HG02763 (cell line): ENCODE measurements around the gene AUP1.
"Not testable (repeated sequence)": the region's sequence is repeated elsewhere in the genome, so short reads cannot be mapped to it uniquely, and the experiment has no call there.

Experiments
- ATAC-seq: cut with Tn5 transposase; IDR thresholded peaks from one replicate; pipeline ENCODE4 v1.9.1; 2021; ENCODE audit warnings: mild to moderate bottlenecking, moderate library complexity; ENCODE audit not compliant: unreplicated experiment

Gene AUP1

DNA sequence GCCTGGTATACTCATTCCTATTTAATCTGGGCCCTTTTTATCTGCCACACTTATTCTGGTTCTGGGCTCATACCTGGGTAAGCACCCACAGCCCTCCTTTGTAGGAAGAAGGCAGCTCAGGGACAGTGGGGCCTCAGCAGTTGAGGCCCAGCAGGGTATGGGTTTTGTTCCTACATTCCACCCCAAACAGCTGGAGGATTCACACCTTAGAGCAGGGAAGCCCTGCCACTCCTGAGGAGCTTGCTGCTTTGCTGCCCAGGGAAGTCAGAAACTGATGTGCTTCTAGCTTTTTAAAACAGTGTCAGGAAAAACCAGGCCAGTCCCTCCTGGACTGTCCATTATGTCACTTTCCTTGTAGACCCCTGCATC lies 28.9 kb downstream of the AUP1 start:
- no peak for ATAC-seq

DNA sequence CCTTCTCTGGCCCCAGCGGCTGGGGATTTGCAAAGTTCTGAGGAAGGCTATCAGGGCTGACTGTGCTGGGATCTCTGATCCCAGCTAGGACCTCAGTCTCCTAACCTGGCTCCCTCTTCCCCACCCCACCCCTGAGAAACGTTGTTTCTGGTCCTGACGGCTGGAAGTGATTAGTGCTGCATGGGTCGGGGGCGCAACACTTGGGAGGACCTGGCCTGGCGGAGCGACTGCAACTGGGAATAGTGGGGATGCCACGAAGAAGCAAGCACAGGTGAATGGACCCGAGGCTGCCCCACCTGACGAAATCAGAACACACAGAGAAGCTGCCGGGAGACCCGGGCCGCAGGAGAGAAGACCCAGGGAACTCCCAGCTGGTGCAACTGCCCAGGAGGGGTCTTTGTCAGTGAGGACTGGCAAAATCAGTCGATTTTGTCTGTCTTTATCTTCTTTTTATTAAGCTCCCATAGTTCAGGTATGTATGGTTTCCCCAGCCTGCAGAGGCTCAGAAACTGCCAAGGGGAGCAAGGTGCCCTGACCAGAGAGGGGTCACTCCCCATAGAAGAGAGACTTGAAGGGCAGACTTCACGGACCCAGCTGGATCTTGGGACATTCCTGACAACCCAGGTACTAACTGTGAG lies 29.4 kb downstream of the AUP1 start:
- ATAC-seq, result no peak

DNA sequence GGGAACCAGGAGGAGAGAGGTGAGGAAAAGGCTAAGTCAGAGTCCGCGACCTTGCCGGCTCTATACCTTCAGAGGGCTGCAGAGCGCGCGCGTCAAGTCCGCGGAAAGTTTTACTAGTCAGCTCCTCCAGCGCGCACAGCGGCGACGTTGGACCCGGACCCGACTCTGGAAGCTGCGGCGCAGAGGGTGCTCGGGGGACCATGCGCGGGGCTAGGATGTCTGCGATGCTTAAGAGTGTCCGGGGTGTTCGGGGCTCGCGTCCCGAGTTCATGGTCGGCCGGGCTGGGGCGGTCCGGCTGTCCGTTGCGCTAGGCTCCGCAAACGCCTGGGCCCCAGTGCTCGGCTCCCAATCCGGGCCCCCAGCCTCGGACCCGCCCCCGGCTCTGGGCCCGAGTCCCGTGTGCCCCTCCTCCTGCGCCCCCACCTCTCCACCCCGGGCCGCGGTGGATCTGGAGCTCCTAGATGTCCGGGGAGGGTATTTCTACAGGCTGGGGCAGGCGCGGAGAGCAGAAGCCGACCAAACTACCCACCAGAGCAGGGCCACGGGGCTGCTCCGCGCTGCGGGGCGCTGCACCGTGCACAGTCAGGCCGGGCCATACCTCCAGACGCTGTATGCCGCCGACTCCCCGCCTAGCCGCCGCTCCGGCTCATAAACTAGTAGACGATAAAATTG lies 30.1 kb downstream of the AUP1 start, which contains the start of gene LBX2:
TSS of gene LBX2 (minus strand) at position 337 of the 673 bp plus-strand sequence. CDS start at position 271, 66 bp downstream.
- ATAC-seq, result no peak

DNA sequence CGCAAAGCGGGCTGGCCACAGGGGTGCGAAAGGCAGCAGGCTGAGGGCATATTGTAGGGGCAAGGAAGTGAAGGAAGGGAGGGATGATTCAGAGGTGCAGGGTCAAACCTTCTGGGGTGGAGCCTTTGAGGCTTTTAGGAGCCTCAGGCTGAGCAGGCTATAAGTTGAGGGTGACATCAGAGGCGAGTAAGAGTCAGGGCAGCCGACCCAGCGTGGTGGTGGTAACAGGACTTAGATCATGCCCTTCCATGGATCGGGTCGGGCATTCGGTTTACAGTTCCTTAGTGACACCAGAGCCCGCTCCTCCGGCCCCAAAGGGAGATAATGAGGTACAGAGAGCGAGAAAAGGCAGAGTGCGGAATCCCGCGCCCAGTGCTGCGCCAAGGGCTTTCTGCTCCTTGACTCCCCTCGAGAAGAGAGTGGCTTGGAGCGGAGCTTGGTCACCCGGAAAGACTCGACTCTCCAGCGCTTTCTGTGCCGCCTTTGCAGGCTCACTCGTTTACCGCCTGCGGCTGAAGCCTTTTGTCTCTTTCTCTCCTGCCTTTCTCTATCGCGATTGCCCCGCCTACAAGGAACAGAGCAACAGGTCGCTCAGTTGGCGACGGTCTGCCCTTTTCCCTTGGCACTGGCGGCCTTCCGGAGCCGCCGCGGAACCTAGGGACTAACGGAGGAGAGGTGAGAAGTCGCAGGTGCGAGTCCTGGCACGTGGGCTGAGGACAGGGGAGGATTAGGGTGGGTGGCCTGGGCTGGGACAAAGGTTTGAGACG lies 30.8 kb downstream of the AUP1 start:
- ATAC-seq, result no peak

DNA sequence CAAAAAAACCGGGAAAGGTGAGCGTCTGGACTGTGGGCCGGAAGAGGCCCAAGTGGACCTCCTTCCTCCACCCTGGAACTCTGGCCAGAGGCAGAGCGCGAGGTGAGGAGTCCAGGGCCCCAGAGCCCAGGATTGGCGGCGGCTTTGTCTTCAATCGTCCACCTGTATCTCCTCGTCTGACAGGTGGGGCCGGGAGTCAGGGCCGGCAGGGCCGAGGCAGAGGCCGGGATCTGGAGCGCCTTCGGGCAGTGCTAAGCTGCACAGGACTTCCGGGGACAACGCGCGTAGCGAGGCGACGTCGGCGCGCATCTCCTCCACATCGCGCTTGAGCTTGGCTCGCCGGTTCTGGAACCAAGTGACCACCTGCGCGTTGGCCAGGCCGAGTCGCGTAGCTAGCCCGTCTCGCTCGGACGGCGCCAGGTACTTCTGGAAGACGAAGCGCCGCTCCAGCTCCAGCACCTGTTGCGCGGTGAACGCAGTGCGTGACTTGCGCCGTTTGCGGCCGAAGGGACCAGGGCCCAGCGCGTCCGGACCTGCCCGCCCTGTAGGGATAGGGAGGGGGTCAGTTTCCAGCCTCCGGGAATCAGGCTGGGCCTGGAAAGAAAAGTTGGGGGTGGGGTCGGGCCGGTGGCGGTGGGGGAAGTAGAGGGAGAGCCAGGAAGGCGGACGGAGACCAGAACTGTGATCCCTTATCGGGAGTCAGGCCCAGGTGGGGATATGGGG lies 31.6 kb downstream of the AUP1 start:
- no peak for ATAC-seq

DNA sequence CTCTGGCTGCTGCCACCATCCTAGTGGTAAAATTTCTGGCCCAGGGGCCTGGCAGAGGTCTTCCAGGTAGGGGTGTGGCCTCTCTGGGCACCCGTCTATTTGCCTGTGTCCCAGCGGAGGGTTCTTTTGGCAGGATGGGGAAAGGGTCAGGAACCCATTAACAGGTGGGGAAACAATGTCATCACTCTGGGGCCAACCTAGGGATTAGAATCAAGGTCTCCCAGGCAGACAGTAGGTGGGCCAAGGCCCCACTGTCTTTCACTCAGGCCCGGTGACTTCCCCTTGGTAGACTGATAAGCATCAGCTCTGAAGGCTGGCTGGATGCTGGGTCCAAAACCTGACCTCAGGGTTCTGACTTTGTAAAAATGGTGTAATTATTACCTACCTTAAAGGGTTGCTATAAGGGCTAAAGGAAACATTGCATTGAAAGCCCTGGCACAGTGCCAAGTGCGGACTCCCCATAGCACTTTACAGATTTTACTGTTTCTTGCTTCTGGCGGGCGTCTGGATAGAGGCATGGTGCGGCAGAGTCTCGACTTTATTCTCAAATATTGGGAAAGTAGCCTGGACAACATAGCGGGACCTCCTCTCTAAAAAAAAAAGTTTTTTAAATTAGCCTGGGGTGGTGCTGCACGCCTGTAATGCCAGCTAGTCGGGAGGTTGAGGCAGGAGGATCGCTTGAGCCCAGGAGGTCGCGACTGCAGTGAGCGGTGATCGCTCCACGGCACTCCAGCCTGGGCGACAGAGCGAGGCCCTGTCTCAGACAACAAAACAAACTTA lies 32.3 kb downstream of the AUP1 start:
- no peak for ATAC-seq

DNA sequence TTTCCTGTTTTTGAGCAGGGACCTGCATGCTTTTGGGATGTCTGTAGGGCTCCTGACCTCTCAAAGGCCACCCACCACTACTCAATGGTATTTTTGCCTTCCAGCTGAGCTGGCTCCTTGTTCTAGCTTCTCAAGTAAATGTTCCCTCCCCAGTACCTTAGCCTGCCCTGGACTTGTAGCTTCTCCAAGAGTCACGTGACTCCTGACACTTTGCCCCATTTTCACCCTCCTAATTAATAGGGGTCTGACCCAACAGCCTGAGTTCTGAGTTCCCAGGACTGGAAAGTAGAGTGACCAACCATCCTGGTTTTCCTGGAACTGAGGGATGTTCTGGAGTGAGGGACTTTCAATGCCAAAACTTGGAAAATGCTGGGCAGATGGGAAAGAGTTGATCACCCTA lies 34.1 kb downstream of the AUP1 start:
- no peak for ATAC-seq

DNA sequence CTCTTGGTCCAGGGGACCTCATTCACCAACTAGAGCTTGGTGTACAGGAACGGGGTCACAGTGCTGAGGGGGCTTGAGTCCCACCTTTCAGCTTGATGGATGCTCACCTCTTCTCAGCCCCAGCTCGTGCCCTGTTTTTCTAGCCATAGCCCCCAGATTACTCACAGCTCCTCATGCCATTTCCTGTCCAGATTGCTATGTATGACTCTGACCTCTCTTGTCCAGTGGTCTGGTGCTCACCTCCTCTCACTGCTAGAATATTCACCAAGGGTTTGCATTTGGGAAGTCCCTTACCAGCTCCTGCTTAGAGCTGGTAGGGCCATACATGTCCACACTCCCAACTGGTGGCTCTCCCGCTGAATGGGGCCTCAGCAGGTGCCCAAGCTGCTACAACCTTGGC lies 36.0 kb downstream of the AUP1 start:
- ATAC-seq, result no peak

DNA sequence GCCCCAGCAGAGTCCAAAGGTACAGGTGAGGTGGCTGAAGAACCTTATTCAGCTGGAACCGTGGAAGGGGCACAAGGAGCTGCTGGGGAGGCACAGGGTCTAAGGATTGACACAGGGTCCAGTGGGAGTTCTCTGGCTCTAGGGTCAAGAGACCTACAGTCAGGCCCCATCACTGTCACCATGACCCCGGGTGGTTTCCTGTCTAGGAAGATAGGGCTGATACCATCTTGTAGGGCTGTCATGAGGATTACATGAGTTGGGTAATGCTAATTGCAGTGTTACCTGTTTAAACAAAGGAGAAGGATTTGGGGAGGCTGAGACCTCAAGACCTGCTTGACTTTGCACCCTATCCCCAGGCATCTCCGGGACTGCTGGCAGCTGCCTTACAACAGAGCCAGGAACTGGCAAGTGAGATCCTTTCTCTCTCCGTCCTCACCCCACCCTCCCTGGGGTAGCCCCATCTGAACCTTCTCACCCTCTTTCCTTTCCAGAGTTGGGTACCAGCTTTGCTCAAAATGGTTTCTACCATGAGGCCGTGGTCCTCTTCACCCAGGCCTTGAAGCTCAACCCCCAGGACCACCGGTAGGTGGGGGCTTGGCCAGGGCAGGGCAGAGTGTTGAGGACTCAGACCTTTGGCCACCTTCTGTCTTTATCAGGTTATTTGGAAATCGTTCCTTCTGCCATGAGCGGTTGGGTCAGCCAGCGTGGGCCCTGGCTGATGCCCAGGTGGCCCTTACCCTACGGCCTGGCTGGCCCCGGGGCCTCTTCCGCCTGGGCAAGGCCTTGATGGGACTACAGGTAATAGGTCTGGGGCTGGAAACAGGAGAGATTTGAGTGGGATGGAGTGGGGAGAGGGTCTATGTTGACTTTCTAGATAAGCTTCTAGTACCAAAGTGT lies 37.6 kb downstream of the AUP1 start:
- ATAC-seq, result no peak

DNA sequence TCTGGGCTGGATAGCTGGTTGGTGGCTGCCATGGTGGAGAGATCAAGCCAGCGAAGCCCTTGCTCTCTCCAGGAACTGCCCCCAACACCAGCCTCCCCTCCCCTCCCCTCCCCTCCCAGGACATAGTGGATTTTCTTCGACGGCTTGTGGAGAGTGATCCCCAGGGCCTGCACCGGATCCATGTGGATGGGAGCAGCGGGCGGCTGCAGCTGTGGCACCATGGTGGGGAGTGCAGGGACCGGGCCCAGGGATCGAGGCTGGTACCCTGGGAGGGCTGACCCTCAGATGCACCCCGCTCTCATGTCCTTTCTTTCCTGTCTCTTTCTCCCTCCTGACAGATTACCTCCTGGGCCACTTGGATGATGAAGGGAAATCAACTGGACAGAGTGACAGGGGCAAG lies 39.6 kb downstream of the AUP1 start:
- no peak for ATAC-seq

DNA sequence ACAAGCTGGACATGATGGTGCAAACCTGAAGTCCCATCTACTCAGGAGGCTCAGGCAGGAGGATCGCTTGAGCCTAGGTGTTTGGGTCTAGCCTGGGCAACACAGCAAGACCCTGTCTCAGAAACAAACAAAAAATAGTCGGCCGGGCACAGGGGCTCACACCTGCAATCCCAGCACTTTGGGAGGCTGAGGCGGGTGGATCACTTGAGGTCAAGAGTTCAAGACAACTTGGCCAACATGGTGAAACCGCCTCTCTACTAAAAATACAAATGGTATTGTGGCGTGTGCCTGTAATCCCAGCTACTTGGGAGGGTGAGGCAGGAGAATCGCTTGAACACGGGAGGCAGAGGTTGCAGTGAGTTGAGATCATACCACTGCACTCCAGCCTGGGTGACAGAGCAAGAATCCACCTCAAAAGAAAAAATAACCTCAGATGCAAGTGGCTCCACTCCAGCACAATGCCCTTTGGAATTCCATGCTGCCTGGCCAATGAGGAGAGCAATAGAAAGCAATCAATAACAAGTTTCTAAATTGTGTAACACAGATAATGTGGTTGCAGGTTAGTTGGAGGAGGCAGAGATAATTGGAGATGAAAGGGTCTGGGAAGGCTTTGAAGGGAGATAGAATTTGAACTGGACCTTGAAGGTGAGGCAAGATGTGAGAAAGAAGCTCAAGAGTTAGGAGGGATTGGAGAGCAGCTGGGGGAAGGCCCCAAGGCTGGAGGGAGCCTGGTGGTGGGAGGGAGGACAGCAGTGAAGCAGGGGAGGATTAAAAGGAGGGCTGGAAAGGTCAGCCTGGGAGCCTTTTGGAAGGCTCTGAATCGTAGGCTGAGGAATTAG lies 40.6 kb downstream of the AUP1 start:
- no peak for ATAC-seq

DNA sequence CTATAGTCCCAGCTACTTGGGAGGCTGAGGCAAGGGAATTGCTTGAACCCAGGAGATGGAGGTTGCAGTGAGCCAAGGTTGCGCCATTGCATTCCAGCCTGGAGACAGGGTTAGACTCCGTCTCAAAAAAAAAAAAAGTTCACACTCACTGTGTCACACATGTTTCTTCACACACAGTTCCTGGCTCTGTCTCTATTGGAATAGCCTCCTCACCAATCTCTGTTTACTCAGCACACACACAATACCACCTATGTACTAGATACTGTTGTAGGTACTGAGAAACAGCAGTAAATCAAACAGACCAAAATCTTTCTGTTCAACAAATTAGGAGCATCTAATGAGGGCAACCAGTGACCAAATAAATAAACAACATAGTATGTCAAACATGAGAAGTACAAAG lies 43.4 kb downstream of the AUP1 start:
- no peak for ATAC-seq

DNA sequence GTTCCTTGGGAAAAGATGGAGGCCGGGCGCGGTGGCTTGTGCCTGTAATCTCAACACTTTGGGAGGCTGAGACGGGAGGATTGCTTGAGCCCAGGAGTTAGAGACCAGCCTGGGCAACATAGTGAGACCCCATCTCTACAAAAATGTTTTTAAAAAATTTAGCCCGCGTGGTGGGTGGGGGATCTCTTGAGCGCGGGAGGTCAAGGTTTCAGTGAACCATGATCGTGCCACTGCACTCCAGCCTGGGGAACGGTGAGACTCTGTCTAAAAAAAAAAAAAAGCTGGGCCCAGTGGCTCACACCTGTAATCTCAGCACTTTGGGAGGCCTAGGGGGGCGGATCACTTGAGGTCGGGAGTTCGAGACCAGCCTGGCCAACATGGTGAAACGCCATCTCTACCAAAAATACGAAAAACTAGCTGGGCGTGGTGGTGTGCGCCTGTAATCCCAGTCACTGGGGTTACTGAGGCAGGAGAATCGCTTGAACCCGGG lies 45.8 kb downstream of the AUP1 start:
- not testable (repeated sequence) for ATAC-seq

DNA sequence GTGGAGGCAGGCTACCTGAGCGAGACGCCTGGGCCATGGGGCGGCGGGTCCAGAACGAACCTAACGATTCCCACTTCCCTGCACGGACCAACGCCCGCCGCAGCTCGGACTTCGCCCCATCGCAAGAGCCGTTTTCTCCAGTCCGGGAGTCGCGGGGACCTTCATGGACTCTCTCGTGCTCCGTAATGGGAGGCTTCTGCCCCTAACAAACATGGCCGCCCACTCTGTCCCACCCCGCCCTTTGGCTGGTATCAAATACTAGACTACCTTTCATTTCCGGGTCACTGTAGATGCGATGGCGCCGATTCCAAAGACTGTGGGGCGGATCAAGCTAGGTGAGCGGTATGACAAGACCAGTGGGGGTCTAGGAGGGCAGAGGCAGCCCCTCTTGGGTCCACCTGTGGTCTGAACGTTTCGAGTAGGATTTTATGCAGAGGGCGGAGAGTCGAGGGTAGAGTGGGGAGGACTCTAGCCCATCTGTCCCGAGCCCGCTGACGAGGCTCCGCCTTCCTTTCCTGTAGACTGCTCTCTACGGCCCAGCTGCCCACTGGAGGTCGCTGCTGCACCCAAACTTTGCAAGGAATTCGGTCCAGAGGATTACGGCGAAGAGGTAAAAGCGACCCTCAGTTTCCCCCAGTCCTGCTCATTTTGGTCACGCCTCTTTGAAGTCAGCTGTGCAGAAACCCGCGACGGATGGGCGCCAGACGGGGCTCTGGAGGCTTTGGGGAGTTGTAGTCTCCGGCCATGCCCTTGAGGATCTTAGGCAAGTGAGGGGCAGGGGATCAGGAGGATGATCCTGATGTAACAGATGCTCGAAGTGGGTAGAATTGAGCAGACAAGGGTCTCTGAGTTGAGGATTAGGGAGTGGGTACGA lies 46.5 kb downstream of the AUP1 start, which contains the start of the genes CCDC142 and TTC31:
TSS of gene CCDC142 (minus strand) at position 198 of the 874 bp plus-strand sequence. CDS start at position 37, 161 bp downstream.
TSS of gene TTC31 (plus strand) at position 281 of the 874 bp plus-strand sequence. CDS start at position 296, 15 bp downstream.
- peak; percentile 88 for ATAC-seq

DNA sequence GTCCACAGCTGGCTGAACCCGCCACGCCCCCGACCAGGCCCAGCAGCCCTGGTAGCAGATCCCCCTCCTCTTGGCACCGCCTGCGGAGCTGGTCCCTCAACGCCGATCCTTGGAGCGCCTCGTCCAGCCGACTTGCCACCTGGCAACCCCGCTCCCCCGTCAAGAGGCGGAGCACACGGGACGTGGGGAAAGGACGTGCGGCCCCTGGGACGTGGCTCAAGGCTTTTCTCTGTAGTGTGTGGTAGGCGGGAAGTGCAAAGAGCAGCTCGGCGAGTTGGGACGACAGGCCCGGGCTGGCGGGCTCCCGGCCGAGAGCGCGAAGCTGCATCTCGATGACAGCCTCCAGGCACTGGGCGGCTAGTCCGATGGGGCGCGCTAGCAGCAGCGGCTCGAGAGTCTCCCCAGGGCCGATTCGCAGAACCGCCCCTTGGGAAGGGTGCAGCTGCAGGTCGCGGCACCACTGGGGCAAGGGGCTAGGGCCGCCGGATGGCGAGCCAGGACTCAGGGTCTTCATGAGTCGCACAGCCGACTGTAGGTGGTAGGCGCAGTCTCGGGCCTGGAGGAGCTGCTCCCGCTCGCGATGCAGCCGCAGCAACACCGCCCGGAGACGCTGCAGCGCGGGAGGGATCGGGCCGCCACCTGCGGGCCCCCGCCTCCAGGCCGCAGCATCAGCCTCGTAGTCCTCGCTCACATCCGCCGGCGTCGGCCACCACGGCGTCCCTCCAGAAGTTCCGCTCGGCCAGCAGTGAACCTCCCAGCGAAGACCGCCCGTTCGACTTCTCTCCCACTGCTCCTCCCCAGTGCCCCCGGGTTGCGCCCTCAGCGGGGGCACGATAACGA lies 47.3 kb downstream of the AUP1 start:
- peak; percentile 38 for ATAC-seq

DNA sequence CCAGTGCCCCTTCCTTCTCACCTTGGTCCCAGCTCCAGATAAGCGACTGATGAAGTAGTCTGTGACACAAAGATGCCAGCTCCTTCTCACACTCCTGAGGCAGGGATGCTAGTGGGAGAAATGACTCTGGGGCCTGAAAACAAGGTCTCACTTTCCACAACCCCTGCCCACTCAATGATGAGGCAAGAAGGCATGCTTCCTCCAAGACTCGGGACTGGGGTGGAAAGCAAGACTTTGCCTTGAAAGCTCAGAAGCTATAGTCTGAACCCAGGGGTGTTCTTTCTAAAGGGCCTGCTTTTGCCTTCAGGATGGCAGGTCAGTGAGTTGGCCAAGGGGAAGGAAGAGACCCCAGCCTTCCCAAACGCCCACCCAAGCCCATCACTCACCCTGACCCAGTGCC lies 48.1 kb downstream of the AUP1 start:
- ATAC-seq, result no peak
